Stimulated activated naive CD4-positive, alpha-beta T cell (primary cell): Measurements from ENCODE around the gene ST14.
"Not testable (repeated sequence)": the region's sequence is repeated elsewhere in the genome, so short reads cannot be mapped to it uniquely, and the experiment has no call there.

ENCODE experiments used
- DNase-seq, 6 experiments: peaks; one replicate each; lab custom pipeline; 2025; lab: John Stamatoyannopoulos, UW

Gene ST14

GRCh38 chr11:130233888-130234287 is 74.3 kb downstream of the ST14 start:
- DNase-seq, result not testable (repeated sequence)

DNA sequence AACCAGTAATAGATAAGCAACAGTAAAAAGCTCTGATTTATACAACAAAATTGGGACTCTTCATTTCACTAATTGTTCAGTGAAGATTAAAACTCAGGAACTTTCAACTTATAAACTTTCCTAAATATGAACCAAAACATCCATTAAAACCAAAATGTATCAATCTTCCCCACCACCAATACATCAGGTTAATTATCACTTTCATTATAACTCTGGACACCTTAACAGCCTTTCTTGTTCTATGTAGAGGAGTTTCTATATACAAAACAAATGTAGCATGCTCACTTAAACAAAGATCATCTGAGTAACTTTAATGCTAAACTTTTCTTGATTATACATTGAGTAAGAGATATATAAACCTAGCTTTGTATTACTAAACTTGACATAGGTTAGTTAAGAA is 74.7 kb downstream of the ST14 start:
- DNase-seq, result no peak

DNA sequence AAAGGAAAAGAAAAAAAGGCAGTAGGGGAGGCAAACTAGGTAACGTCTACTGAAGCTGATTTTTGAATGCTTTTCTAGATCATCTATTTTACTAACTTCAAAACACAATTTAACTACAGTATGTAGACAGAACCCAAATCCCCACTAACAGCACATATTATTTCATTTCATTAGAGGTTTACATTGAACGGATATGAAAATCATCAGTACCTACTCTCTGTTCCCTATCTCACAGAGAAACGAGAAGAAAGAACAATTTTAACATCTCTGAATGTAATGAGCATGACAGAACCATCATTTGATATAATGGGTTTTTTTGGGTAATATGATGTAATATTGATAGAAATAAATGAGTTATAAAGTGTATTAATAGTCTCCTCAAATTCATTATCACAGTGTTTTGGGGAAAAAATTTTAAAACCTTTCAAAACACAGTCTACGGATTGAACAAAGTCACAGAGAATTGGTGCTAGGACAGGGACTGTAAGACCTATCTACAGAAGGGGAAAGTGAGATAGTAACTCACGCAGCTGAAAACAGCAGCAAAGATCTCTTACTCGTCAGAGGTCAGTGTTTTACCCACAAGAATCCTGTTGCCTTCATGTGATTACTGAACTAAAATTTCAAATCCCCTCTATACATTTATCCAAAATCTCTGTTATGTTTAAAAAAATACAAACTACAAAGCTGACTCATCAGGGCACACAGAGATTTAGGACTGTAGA is 77.9 kb downstream of the ST14 start:
- no peak for DNase-seq

DNA sequence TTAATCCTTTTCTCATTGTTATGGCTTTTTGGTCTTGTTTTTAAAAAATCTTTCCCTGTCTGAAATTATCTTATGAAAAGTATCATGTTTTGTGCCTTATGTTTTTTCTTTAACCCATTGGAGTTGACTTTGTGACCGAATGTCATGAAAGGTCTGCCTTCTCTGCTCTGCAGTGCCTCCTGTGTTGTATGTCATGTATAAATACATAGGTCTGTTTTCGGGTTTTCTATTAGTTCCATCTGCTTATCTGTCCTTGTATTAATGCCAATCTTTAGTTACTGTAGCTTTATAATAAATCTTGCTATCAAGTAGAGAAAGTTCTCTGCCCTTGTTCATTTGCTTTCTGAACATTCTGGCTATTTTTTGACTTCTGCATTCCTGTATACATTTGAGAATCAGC is 82.1 kb downstream of the ST14 start:
- DNase-seq, result no peak

- no peak for DNase-seq
These were observed 84.2 kb downstream of the ST14 start for GRCh38 chr11:130243816-130244215.

GRCh38 chr11:130244848-130245247 is 85.3 kb downstream of the ST14 start:
- no peak for DNase-seq

GRCh38 chr11:130245375-130245774 is 85.8 kb downstream of the ST14 start:
- not testable (repeated sequence) for DNase-seq

GRCh38 chr11:130246270-130246669 is 86.7 kb downstream of the ST14 start:
- DNase-seq, result no peak

- no peak for DNase-seq
These were observed 87.2 kb downstream of the ST14 start for GRCh38 chr11:130246738-130247137.

DNA sequence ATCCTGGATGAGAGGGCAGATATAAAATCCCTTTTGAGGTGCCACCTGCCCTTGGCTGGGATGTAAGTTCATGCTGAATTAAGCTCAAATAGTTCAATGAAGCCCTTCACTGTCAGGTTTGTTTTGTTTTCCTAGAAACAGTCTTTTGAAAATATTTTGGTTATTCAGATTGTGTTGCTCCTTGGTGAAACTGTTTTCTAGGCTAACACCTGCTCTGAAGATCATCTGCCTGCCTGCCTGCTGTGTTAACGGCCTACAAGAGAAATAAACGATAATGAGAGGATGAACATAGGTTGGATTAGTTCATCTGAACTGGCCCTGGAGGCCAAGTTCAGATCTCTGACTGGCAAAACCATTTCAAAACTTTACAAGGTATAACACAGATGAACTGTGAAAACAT is 87.7 kb downstream of the ST14 start:
- no peak for DNase-seq

DNA sequence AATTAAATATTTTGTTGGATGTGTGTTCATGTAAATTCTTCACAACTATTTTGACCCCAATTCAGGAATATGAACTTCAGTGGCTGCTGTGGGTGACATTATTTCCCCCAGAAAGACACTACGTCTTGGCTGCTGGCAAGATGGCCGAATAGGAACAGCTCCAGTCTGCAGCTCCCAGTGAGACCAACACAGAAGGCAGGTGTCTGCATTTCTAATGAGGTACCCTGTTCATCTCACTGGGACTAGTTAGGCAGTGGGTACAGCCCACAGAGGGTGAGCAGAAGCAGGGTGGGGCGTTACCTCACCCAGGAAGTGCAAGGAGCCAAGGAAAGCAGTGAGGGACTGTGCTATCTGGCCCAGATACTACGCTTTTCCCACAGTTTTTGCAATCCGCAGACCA is 89.8 kb downstream of the ST14 start:
- DNase-seq, result no peak

GRCh38 chr11:130249929-130250328 is 90.3 kb downstream of the ST14 start:
- DNase-seq, result not testable (repeated sequence)

GRCh38 chr11:130251763-130252162 is 92.2 kb downstream of the ST14 start:
- DNase-seq, result not testable (repeated sequence)
